Renal cortical epithelial cell (primary cell): ENCODE results near the gene SLC4A1. TPM values are rescaled to one million over a fixed set of nuclear protein-coding genes. Genes with fewer than 3 reads are reported as not detected.
"Not testable (repeated sequence)": the region's sequence is repeated elsewhere in the genome, so short reads cannot be mapped to it uniquely, and the experiment has no call there.

Experiments used
- DNase-seq: peaks from one replicate; pipeline ENCODE4 v3.0.0-alpha.2; 2011; ENCODE audit warnings: low read depth
- total RNA-seq: library from RNA; depleted of rRNA; stranded (reverse); fragments of >200 nt; gene quantifications from 2 replicates; pipeline ENCODE4 v1.2.3, GENCODE V29; 2014

The SLC4A1 gene
- total RNA-seq, 1 donor from 2014 or later, result not detected

- DNase-seq, result no peak
Observed at GRCh38 chr17:44257815-44258760, 9.8 kb downstream of the SLC4A1 start.

DNA sequence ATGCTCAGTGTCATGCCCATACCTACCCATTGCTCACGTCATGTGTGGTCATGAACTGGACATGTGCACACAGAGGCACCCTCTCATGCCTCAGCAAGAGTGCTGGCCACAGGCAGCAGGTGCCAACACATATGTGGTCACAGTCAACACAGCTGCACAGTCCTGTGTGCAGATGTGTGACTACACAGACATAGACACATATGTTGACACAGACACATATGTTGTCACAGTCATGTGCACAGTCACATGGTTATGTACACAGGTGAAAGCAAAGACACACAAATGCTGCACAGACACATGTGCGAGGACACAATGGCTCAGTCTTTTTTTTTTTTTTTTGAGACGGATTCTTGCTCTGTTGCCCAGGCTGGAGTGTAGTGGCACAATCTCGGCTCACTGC lies 11.3 kb downstream of the SLC4A1 start:
- DNase-seq, result no peak

DNA sequence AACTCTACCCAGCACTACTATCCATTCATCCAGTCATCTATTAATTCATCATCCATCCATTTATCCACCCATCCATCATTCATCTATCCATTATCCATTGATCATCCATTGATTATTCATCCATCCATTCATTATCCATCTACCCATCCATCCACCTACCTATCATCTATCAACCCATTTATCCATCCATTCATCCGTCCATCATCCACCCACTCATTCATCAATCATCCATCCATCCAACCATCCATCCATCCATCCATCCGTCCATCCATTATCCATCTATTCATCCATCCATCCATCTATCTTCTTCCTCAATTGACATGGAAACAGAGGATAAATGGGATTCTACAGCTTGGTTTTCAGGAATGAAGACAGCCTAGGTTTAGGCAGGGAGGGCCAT lies 12.0 kb downstream of the SLC4A1 start:
- DNase-seq, result no peak

DNA sequence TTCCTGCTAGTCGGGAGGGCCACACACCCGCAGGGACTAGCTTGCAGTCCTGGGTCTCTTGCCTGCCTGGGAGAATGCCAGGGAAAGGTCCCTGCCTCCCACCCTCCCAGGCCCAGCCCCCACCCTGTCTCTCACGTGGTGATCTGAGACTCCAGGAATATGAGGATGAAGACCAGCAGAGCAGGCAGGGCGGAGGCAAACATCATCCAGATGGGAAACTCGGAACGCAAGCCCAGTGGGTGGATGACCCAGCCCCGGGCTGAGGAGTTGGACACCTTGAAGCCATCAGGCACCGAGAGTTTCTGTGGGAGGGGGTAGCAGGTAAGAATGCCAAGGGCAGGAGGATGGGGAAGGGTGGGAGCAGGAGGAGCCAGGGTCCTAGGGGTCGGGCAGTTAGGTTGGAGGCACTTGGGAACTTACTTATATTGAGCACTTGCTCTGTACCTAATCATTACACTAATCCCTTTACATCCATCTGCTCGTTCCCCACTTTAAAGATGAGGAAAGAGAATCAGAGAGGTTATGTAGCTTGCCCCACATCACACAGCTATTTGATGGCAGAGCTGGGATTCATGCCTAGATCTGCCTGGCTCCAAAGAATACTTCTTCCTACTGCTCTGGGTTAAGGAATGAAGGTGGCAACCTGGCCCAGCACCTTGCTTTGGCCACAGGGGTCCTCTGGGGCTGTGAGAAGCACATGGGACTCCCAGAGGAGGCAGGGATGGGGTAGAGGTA lies 13.4 kb downstream of the SLC4A1 start:
- no peak for DNase-seq

DNA sequence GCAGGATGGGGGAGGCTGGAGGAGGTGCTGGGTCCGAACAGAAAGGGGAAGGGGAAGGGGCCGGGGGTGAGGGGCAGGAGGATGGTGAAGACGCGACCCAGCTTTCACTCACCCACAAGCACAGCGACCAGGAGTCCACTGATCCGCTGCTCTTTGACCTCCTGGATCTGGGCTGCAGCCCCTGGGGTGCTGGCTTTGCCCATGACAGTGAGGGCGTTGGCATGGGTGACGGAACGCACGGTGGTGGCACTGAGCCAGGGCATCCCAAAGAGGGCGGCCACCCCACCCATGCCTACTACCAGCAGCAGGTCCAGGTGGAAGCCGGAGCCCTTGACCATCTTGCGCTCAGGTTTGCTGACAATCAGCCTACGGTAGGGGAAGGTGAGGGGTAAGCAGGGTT lies 14.9 kb downstream of the SLC4A1 start:
- no peak for DNase-seq

- DNase-seq, result no peak
Observed at GRCh38 chr17:44251062-44251461, 16.9 kb downstream of the SLC4A1 start.

GRCh38 chr17:44249501-44250246 lies 18.3 kb downstream of the SLC4A1 start:
- no peak for DNase-seq

GRCh38 chr17:44247876-44248736 lies 19.8 kb downstream of the SLC4A1 start:
- DNase-seq, result no peak

DNA sequence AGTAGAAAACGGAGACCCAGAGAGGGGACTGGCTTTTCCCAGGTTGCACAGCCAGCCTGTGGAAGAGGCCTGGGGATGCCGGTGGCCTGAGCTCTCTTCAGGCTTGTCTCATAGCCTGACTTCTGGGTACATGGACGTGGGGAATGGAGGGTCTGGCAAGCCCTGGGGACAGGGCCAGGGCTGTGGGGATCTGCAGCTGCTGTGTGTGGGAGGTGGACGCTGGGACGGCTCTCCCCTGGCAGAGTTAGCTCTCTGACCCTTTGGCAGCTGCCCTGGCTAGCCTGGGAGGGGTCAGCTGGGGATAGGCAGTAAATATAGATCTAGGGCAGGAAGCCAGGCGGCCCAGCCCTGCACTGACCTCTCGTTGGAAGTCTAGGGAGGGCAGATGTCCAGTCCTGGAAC lies 20.5 kb downstream of the SLC4A1 start:
- DNase-seq, result no peak

DNA sequence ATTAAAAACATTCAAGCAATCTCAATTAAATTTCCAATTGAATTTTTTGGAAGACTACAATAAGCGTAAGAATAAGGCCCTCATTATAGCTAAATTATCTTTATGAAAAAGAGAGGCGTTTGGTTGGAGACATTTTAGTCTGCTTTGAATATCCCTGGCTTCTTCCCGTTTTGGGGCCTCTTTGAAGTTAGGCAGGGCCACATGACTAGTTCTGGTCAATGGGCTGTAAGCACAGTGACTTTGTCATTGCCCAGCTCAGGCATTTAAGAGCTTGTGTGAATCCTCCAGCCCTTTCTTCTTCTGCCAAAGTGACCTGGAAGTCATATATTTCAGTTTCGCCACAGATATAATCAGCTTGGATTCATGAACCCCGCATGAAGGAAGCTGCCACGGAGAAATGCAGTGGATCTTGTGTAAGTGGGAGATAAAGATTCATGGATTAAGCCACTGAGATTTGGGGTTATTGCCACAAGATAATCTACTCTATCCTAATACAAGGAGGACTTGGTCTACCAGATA lies 26.8 kb downstream of the SLC4A1 start:
- DNase-seq, result no peak

DNA sequence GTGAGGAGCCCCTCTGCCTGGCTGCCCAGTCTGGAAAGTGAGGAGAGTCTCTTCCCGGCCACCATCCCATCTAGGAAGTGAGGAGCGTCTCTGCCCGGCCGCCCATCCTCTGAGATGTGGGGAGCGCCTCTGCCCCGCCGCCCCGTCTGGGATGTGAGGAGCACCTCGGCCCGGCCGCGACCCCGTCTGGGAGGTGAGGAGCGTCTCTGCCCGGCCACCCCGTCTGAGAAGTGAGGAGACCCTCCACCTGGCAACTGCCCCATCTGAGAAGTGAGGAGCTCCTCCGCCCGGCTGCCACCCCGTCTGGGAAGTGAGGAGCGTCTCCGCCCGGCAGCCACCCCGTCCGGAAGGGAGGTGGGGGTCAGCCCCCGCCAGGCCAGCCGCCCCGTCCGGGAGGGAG lies 30.0 kb downstream of the SLC4A1 start:
- DNase-seq, result not testable (repeated sequence)

DNA sequence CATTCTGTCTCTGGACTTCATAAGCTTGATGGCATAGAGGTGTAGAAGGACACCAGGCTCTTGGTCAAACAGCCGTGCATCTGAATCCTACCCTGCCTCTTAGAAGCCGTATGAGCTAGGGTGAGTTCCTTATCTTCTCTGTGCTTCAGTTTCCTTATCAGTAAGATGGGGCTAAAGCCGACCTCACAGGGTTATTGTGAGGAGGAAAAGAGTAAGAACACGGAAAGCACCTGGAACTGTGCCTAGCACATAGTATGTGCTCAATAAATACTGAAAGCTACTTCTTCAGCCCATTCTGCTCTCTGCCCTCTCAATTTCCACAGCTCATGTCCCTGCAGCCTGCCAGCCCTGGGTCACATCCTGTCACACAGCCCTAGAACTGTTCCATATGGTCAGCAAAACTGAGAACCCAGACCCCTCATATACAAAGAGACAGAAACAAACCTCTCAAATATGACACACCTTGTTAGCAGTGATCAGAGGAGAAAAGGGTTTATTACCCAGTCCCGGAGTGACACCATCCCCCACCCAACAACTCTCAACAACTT lies 31.4 kb downstream of the SLC4A1 start:
- no peak for DNase-seq

DNA sequence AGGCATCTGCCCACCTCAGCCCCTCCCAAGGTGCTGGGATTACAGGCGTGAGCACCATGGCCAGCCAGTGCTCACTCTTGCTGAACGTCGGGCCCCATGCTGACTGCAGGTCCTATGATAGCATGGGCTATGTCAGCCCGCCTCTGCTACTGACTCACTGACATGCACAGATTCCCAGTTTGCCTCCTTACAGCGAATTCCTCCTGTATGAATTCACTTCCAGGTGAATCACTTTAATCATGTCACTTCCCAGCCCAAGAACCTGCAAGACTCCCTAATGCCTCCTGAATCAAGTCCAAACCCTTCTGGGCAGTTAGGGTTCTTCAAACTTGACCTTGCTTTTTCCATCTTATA lies 32.4 kb downstream of the SLC4A1 start:
- peak; percentile 96 for DNase-seq

DNA sequence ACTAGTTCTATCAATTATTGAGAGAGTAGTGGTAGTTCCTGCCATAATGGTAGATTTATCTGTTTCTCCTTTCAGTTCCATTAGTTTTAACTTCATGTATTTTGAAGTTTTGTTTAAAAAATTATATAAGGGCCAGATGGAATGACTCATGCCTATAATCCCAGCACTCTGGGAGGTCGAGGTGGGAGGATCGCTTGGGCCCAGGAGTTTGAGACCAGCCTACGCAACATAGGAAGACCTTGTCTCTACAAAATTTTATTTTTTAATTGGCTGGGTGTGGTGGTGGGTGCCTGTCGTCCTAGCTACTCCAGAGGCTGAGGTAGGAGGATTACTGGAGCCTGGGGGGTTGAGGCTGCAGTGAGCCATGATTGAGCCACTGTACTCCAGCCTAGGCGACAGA lies 34.4 kb downstream of the SLC4A1 start:
- no peak for DNase-seq

DNA sequence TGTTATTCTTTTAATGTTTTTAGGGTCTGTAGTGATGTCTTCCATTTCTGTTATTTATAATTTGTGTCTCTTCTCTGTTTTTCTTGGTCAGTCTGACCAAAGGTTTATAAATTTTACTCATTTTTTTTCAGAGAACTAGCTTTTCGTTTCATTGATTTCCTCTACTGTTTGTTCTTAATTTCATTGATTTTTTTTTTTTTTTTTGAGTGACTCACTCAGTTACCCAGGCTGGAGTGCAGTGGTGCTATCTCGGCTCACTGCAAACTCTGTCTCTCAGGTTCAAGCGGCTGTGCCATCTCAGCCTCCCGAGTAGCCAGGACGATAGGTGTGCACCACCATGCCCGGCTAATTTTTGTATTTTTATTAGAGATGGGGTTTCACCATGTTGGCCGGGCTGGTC lies 35.9 kb downstream of the SLC4A1 start:
- DNase-seq, result no peak

GRCh38 chr17:44230140-44230539 lies 37.8 kb downstream of the SLC4A1 start:
- DNase-seq, result no peak

- DNase-seq, result no peak
Observed at GRCh38 chr17:44229090-44229489, 38.8 kb downstream of the SLC4A1 start.

DNA sequence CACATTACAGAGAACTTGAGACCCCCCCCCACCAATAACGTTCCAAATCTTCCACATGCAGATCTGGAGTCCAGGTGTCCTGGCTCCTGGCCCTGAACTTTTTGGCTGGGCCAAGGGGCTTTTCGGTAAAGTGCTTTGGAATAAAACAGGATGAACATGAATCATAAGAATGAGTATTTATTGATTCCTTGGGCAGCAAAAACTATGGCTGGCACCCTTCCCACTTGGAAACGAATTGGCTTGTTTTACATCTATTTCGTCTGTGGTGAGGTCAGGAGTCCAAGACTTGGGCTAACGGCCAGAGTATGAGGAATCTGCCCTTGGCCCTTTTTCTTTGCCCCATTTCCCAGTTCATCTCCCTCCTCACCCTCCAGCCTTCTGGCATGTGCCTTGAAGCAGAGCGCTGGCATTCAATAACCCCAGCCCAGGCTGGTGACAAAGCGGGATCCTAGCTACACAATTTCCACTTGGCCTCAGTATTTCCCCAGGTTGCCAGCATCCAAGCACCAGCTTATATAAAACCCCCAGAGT lies 44.3 kb downstream of the SLC4A1 start:
- DNase-seq, result peak; percentile 77

GRCh38 chr17:44222112-44222869 lies 45.6 kb downstream of the SLC4A1 start:
- DNase-seq, result peak; percentile 53

DNA sequence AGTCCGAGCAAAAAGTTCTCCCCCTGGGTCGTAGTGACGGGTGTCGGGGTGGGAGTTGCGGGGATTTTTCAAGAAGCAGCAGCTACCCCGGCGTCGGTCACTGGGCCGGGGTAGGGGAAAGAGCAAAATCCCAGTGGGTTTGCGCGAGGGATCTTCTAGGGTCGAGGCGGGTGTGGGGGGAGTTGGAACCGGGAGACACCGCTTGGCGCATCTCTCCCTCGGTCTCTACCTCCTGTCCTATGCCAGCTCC lies 46.1 kb downstream of the SLC4A1 start:
- no peak for DNase-seq
